PC-3 (cell line): ENCODE data around the gene TOPORS. TPM values are rescaled to one million over a fixed set of nuclear protein-coding genes. Genes with fewer than 3 reads are reported as not detected.

Experiments used
- ATAC-seq: fragments of 200-7000 bp; cut with Tn5 transposase; 2 replicates; pipeline ENCODE4 v1.9.1; 2020; ENCODE audit warnings: mild to moderate bottlenecking, moderate library complexity
- BruUV-seq: library from RNA; stranded (reverse); fragments of 400-500 nt; replicated peaks from 2 replicates; lab custom pipeline; 2021; lab: Mats Ljungman, UMichigan
- CTCF ChIA-PET: fragments of 300-600 bp; sonication (Branson Sonifier 250); formaldehyde crosslinking; loops from one replicate; lab custom pipeline; 2022; ENCODE audit warnings: antibody characterized with exemption; lab: Charles Lee
- POLR2A ChIA-PET: fragments of 300-600 bp; sonication (Branson Sonifier 250); formaldehyde crosslinking; loops from one replicate; lab custom pipeline; 2022; ENCODE audit warnings: antibody characterized with exemption; ENCODE audit not compliant: unreplicated experiment; lab: Charles Lee
- DNase-seq: peaks from one replicate; pipeline ENCODE4 v3.0.0-alpha.2; 2015
- H2AFZ ChIP-seq: fragments of 300-600 bp; sonication (generic); 2 replicates; pipeline ENCODE4 v1.6.0; 2016; ENCODE audit warnings: antibody characterized with exemption, low read length
- H3F3A ChIP-seq: fragments of 300-600 bp; sonication (generic); one replicate; pipeline ENCODE4 v1.6.0; 2017; ENCODE audit warnings: antibody characterized with exemption, low read length, control low read depth, mild to moderate bottlenecking; ENCODE audit not compliant: unreplicated experiment
- H3K27ac ChIP-seq: fragments of 300-600 bp; sonication (generic); 2 replicates; pipeline ENCODE4 v1.5.1; 2016; ENCODE audit warnings: mild to moderate bottlenecking, low read length
- H3K27me3 ChIP-seq: fragments of 300-600 bp; sonication (generic); 2 replicates; pipeline ENCODE4 v1.6.1; 2016; ENCODE audit warnings: low read length, mixed read lengths
- H3K36me3 ChIP-seq: fragments of 300-600 bp; sonication (generic); 2 replicates; pipeline ENCODE4 v1.6.1; 2016; ENCODE audit warnings: low read depth, mixed run types, low read length, mixed read lengths
- H3K4me1 ChIP-seq: fragments of 300-600 bp; sonication (generic); 2 replicates; pipeline ENCODE4 v1.5.1; 2016; ENCODE audit warnings: low read length; ENCODE audit not compliant: insufficient read depth
- H3K4me2 ChIP-seq: fragments of 300-600 bp; sonication (generic); 2 replicates; pipeline ENCODE4 v1.6.0; 2016; ENCODE audit warnings: low read length
- H3K4me3 ChIP-seq: fragments of 300-600 bp; sonication (generic); 2 replicates; pipeline ENCODE4 v1.5.1; 2016; ENCODE audit warnings: mild to moderate bottlenecking, low read length, mixed read lengths
- H3K79me2 ChIP-seq: fragments of 300-600 bp; sonication (generic); 2 replicates; pipeline ENCODE4 v1.6.1; 2017; ENCODE audit warnings: low read length, mixed read lengths
- H3K9ac ChIP-seq: fragments of 300-600 bp; sonication (generic); 2 replicates; pipeline ENCODE4 v1.6.0; 2016; ENCODE audit warnings: mild to moderate bottlenecking, low read length
- H3K9me2 ChIP-seq: fragments of 300-600 bp; sonication (generic); replicated peaks from 2 replicates; pipeline ENCODE4 v1.6.1; 2016; ENCODE audit warnings: mixed run types, low read length, mixed read lengths
- H3K9me3 ChIP-seq: fragments of 300-600 bp; sonication (generic); 2 replicates; pipeline ENCODE4 v1.6.1; 2016; ENCODE audit warnings: low read length, mixed read lengths
- H4K20me1 ChIP-seq: fragments of 300-600 bp; sonication (generic); 2 replicates; pipeline ENCODE4 v1.6.1; 2016; ENCODE audit warnings: low read length, mixed read lengths
- CTCF ChIP-seq: fragments of 300-600 bp; sonication (generic); conservative IDR thresholded peaks from 2 replicates; pipeline ENCODE4 v1.5.1; 2017; ENCODE audit warnings: antibody characterized with exemption, low read depth, mild to moderate bottlenecking, low read length
- EZH2 ChIP-seq: fragments of 300-600 bp; sonication (generic); IDR thresholded peaks from one replicate; pipeline ENCODE4 v1.6.1; 2017; ENCODE audit warnings: antibody characterized with exemption, mild to moderate bottlenecking, low read length; ENCODE audit not compliant: unreplicated experiment
- EZH2phosphoT487 ChIP-seq: fragments of 300-600 bp; sonication (generic); IDR thresholded peaks from 2 replicates; pipeline ENCODE4 v1.6.1; 2018; ENCODE audit warnings: mild to moderate bottlenecking, antibody characterized with exemption, low read length, borderline replicate concordance
- intact Hi-C: fragments of 100-400 bp; cut with micrococcal nuclease; formaldehyde crosslinking; loops from 2 replicates; pipeline ENCODE4 v1.9.0; 2023
- total RNA-seq: library from RNA; depleted of rRNA; stranded (reverse); fragments of >200 nt; gene quantifications from 2 replicates; pipeline ENCODE4 v1.2.3, GENCODE V29; 2014

Gene TOPORS
- total RNA-seq, 1 experiment from 2014 or later: 11.4 TPM

- Histone ChIP-seq H3K36me3 (no peaks in the 10 kb centered on the region), H3K27ac (no peak overlapping the region), H3K4me3 (no peak overlapping the region), H3K9me2 (no peaks in the 10 kb centered on the region), H4K20me1 (peaks cover 10% of the 10 kb centered on the region; the same call in 1 of the 2 replicates), H2AFZ (no peak overlapping the region), H3K4me2 (no peak overlapping the region), H3F3A (peaks cover 3% of the 10 kb centered on the region), H3K9ac (no peak overlapping the region), H3K4me1 (peaks cover 17% of the 10 kb centered on the region), H3K79me2 (peaks cover 31% of the 10 kb centered on the region), H3K27me3 (no peaks in the 10 kb centered on the region), H3K9me3 (no peaks in the 10 kb centered on the region)
- intact Hi-C loops: loop anchor here (5.0 kb wide), 1 partner anchor 143 kb away; no protein-coding TSS in a partner anchor
- CTCF ChIA-PET: interaction anchor here (0.7 kb wide), 1 partner anchor 194 kb away, joined by 5 read pairs; no protein-coding TSS in a partner anchor
- no TSS peak for BruUV-seq
- no peak for ATAC-seq
- POLR2A ChIA-PET: no interaction called here
- DNase-seq: no peak
- no peak; the same call in 1 of the 2 replicates for TF ChIP-seq CTCF
- no peak for TF ChIP-seq EZH2phosphoT487
- no peak for TF ChIP-seq EZH2
Measured at GRCh38 chr9:32574858-32575257, 22.5 kb upstream of the TOPORS start.

- Histone ChIP-seq H3K4me3 (peak overlapping the region; percentile 97; the same call in 1 of the 2 replicates), H3K79me2 (peaks cover 35% of the 10 kb centered on the region), H3K9me3 (no peaks in the 10 kb centered on the region), H3K9me2 (no peaks in the 10 kb centered on the region), H4K20me1 (peaks cover 10% of the 10 kb centered on the region; the same call in 1 of the 2 replicates), H3K4me2 (peak overlapping the region; percentile 87; the same call in 1 of the 2 replicates), H2AFZ (peak overlapping the region; percentile 98; the same call in 1 of the 2 replicates), H3K27ac (no peak overlapping the region), H3F3A (peaks cover 3% of the 10 kb centered on the region), H3K36me3 (no peaks in the 10 kb centered on the region), H3K4me1 (peaks cover 17% of the 10 kb centered on the region), H3K27me3 (no peaks in the 10 kb centered on the region), H3K9ac (peak overlapping the region; percentile 91; the same call in 1 of the 2 replicates)
- ChIA-PET CTCF (no interaction called here), POLR2A (no interaction called here)
- TF ChIP-seq CTCF: no peak
- no peak for TF ChIP-seq EZH2phosphoT487
- no peak for TF ChIP-seq EZH2
- DNase-seq (no peak), ATAC-seq (no peak)
- intact Hi-C loops: loop anchor here (2.0 to 5.0 kb wide), 2 partner anchors 47 to 142 kb away; partner anchors contain the start of gene RIGI
- BruUV-seq: no TSS peak
Measured at GRCh38 chr9:32573821-32574220, 21.4 kb upstream of the TOPORS start.

- H3K27me3 ChIP-seq: no peaks in the 10 kb centered on the region
- peak within 1 kb of the TSS; percentile 55 for H3K27ac ChIP-seq
- peak within 1 kb of the TSS; percentile 87 for H3K4me2 ChIP-seq
- ChIA-PET POLR2A (no interaction called here), CTCF (interaction anchor here (1.1 to 1.4 kb wide), 2 partner anchors 47 to 192 kb away, joined by 4 to 11 read pairs; partner anchors contain the start of gene RIGI)
- H3K36me3 ChIP-seq: no peaks in the 10 kb centered on the region
- H3K9me2 ChIP-seq: no peaks in the 10 kb centered on the region
- DNase-seq (peak; percentile 89), ATAC-seq (peak; percentile 86)
- peaks cover 10% of the 10 kb centered on the region; the same call in 1 of the 2 replicates for H4K20me1 ChIP-seq
- peaks cover 35% of the 10 kb centered on the region for H3K79me2 ChIP-seq
- H3K4me1 ChIP-seq: peaks cover 17% of the 10 kb centered on the region
- BruUV-seq: no TSS peak
- TF ChIP-seq CTCF (no peak), EZH2phosphoT487 (no peak)
- peak within 1 kb of the TSS; percentile 98 for H2AFZ ChIP-seq
- intact Hi-C loops: loop anchor here (1.0 to 5.0 kb wide), 4 partner anchors 20 to 194 kb away; partner anchors contain the start of gene RIGI
- H3K9ac ChIP-seq: peak within 1 kb of the TSS; percentile 91
- no peaks in the 10 kb centered on the region for H3K9me3 ChIP-seq
- H3F3A ChIP-seq: peaks cover 3% of the 10 kb centered on the region
- H3K4me3 ChIP-seq: peak within 1 kb of the TSS; percentile 97
Measured at GRCh38 chr9:32572900-32573523, 20.6 kb upstream of the TOPORS start, which contains the start of gene NDUFB6. NDUFB6 (minus strand) TSS chr9:32573159; CDS start chr9:32573060, 99 bp downstream.
